Erythroblast (primary cell): ENCODE data around the gene ZMYND11.

Experiments used
- GATA1 ChIP-seq: IDR thresholded peaks from 2 replicates; pipeline ENCODE4 v1.6.1; 2011; ENCODE audit warnings: low read depth, mild to moderate bottlenecking, control low read depth, low read length, moderate library complexity
- POLR2A ChIP-seq: IDR thresholded peaks from 2 replicates; pipeline ENCODE4 v1.6.1; 2011; ENCODE audit warnings: mild to moderate bottlenecking, low read length

DNA sequence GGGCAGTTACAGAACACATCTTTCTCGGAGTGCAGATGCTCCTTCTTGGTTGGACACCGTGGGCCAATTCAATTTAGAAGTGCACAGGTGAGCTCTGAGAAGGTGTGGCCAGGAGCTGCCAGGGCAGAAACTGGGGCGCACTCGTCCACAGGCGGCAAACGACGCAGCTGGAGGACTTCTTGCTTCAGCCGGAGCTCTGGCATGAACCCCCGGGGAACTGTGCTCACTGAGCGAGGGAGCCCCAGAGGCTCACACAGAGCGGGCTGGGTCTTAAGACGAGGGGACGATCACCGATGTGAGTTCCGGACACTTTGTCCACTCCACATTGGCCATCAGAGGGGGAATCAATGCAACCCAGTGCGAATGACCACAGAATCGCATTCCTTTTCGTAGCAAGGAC, 140.4 kb downstream of the ZMYND11 start:
- TF ChIP-seq POLR2A (no peak), GATA1 (no peak)
